NCI-H2196 (cell line): ENCODE measurements around the gene SP5.
"Not testable (repeated sequence)": the region's sequence is repeated elsewhere in the genome, so short reads cannot be mapped to it uniquely, and the experiment has no call there.

Experiments
- DNase-seq: peaks from one replicate; lab custom pipeline; 2025; ENCODE audit not compliant: unreplicated experiment; lab: John Stamatoyannopoulos, UW

Gene SP5

DNA sequence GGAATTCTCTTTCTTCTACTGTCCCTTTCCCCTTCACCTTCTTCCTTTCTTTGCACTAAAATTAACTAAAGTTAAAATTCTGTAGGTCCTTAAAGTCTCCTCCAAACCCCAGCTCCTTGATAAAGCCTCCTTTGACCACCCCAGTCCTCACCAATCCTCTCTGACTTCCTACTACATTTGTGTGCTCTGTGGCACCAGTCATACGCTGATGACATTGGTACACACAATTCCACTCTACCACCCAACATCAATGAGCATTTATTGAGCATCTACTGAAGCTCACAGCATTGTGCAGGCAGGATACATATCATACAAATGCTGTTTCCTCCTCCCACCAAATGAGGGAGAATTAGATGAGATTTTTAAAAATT lies 4.5 kb upstream of the SP5 start:
- DNase-seq, result no peak

DNA sequence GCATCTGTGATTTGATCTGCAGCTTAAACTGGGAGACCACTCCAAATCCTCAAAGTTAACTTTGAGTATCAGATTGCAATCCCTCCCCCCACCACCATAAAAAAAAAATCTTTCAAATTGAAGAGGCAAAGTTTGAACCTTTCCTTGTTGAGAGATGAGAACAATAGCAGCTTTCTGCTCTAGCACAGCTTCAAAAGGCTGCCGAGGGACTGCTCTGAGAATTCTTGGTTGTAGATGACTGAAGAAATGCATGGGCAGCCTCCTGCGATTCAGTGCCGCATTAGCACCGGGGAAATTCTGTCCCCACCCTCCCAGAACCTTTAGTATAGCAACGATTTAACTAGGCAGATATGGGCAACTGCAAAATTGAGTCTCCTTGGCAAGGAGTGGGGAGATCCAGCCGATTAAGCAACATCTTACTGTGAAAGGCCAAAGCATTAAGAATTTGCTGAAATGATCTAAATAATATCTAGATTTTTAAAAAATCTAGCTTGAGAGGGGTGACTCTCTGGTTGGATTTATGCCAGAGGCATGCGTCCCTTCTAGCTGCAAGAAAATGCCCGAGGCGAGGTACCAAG lies 3.9 kb upstream of the SP5 start:
- DNase-seq, result no peak

DNA sequence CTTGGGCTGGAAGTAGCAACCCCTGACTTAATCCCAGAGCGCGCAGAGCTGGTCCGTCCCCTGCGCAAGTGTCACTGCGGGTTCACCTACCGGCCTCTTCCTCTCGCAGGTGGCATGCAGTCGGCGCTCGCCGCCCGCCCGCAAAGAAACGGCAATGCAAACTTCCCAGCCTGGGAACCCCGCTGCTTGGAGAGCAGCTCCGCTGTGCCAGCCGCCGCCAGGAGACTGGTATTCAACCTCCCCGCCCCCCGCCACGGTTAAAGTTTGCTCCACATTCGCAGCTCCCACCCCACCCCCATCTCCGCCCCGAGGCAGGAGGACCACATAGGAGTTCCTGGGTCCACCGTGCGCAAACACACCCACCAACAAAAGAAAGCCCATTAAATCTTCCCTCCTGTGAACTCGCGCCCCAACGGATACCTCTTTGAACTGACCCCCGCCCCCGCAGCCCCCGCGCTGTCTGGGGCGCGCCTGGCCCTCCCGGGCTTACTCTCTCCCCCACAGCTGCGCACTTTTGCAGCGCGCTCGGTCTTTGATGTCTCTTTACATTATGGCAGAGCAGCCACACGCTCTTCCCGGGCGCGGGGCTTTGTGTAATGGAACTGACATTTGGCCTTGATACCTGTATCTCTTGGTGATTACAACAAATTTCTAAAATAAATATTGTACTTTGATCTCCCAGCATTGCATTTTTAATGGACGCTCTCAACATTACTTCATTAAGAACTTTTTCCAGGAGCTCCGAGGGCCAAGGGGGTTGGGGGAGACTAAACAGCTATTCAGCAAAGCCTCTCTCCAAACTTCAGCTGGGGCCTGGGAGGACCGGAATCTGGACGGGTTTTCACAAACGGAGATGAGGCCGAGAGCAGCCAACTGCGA lies 3.1 kb upstream of the SP5 start:
- DNase-seq, result no peak

DNA sequence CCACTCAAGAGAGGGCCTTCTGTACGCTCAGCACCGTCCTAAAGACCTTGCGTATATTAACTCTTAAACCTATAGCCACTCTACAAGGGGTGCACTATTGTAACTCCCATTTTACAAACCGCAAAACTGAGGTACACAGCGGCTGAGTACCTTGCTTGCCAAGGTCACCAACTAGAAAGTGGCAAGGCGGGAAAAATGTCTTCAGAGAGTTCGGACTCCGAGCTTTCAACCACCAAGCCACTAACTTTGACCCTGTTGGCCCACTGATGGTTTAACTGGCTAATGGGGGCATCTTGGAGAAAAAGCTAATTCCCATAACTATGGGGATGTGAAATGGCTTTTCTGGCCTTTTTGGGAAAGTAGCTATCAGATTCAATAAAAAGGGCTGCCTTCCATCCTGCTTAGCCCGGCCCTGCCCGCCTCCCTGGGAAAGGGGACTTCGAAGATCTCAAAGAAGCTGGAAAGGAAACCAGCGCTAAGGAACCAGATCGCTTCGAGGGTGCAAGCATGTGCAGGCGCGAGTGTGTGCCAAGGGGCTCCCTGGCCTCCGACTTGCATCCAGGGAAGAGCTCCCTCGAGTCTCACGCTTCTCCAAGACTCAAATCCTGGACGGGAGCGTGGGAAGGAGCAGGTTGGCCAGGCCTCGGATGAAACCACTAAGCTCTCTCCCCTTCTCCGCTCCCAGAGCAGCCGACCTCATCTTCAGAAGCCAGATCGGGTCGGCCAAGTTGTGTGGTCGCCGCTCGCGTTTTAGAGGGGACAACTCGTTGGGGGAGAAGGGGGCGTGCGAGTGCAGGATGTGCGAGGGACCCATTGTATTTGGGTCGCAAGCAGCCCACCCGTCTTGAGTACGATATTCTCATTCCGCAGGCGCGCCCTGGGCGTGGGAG lies 2.2 kb upstream of the SP5 start:
- DNase-seq, result no peak

DNA sequence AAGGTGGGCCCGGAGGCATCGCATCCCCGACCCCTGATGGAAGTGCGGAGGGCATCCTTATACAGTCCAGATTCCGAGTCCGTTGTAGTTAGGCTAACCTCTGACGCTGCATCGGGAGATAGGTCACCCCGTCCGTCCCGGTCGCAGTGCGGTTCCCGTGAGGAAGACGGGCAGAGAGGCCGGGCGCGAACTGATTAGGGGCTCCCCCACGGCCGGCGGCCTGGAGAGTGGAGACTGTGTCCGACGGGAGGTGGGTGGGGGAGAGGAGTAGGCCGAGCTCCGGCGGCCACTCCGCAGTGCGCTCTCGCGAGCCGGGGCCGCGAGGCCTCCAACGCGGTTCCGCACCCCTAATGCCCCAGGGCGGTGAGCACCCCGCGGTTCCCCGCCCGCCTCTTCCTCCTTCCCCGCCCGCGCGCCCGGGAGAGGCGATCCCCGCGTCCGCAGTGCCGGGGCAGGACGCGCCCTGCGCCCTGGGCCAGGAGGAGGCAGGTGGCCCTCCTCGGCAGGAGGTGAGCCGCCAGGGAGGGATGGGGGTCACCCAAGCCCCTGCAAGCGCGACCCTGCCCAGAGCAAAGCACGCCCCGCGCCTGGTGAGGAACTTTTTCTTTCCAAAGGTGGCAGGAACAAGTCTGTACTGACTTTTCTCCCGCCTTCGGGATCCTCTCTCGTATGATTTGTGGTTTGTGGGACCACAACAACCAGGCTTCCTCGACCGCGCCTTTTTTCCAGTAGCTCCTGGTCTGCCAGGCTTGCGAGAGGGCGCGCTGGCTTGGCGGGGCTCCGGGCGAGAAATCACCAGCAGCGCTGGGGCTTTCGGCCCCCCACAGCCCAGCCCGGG lies 1.4 kb upstream of the SP5 start:
- no peak for DNase-seq

DNA sequence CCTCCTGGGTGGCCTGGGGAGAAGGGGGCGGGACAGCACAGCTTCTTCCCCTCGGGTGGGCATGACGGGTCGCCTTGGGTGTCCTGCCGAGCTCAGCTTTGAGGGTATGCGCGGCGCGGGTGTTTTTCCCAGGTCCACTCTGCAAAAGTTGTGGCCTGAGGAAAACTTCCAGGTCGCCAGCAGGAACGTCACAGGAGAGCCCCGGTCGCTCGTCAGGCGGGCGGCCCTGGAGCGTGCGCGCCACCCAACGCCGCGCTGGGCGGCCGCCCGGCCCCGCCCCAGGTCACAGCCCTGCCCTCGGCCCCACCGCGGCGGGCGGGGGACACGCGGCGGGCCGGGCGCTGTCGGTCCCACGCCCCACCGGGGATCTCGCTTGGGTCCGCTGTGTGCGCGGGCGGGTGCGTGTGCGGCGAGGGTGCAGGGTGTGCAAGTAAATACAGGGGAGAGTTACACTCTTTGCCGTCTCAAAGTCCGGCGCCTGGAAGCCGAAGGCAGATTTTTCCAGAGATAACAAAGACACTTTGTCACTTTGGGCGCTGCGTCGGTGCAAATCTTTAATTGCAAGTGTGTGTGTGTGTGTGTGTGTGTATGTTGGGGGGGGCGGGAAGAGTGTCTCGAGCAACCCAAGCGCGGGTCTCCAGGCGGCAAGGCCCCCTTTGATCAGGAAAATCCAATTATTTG lies 616 bp upstream of the SP5 start:
- peak; percentile 61 for DNase-seq

DNA sequence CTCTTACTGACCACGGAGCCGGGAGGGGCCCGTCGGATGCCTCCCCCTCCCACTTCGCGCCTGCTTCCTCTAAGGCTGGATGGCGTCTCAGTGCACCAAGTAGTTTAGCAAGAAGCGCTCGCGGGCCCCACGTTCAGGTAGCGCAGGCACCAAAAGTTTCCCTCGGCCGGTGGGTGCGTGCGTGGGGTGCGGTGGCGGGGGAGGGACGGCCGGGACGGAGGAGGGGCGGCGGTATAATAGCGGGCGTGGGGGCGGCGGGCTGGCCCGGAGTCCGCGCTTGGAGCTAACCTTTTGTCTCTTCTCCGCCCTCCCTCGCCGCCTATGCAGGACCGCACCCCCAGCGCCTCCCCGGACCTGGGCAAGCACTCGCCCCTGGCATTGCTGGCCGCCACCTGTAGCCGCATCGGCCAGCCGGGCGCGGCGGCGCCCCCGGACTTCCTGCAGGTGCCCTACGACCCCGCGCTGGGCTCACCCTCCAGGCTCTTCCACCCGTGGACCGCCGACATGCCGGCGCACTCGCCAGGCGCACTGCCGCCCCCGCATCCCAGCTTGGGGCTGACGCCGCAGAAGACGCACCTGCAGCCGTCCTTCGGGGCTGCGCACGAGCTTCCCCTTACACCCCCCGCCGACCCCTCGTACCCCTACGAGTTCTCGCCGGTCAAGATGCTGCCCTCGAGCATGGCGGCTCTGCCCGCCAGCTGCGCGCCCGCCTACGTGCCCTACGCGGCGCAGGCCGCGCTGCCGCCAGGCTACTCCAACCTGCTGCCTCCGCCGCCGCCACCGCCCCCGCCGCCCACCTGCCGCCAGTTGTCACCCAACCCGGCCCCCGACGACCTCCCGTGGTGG lies 1.0 kb downstream of the SP5 start:
- DNase-seq, result no peak

DNA sequence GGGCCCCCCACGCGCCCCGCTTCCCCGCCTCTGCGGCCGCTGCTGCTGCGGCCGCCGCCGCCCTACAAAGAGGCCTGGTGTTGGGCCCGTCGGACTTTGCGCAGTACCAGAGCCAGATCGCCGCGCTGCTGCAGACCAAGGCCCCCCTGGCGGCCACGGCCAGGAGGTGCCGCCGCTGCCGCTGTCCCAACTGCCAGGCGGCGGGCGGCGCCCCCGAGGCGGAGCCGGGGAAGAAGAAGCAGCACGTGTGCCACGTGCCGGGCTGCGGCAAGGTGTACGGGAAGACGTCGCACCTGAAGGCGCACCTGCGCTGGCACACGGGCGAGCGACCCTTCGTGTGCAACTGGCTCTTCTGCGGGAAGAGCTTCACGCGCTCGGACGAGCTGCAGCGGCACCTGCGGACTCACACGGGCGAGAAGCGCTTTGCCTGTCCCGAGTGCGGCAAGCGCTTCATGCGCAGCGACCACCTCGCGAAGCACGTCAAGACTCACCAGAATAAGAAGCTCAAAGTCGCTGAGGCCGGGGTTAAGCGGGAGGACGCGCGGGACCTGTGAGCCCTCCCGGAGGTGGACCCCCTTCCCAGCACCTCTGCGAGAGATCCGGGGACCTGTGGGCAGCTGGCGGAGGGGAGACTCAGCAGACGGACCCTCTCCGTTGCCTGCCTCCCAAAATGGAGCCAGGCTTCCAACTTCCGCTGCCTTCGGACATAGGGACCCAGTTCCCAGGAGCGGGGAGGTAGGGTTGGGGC lies 1.9 kb downstream of the SP5 start:
- DNase-seq, result no peak

DNA sequence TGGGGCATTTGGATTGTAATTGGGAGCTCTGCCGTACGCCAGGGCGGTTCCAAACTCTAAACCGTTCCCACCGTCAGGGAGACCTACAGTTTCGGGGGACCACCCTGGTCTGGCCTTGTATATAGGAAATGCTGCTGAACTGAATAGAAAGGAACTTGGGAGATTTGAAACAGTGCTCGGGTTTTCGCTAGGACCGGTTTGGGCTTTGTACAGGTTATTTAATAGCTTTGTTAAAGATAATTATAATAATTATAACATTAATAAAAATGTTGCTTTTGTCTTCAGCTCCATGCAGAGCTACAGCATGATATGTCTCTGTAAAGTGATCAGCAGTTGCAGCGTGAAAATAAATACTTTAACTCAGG lies 2.4 kb downstream of the SP5 start:
- DNase-seq, result no peak

DNA sequence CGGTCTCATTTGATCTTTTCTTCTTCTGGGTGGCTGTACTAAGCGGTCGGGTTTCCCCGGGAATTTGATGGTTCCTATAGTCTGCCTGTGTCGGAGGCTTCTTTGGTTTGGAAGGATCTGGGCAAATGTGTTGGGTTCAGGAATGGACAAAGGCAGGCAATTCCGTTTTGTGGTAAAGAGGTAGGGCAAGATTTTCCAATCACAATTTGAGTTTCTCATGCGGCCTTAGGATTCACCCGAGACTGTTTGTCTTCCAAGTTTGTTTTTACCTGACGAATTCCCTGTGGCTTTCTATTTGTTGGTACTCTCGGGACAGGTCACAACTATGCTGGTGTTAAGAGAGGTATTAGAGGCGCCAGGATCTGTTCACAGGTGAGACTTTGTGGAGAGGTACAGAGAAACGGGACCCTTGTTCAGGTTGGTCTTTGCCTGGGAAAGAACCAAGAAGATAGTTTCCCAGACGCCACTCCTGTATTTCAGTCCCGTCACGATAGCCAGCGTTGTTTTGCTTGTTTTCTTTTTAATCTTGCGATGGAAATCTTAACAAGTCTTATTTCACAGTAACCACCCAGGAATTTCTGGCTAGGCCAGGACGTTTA lies 3.0 kb downstream of the SP5 start:
- DNase-seq, result no peak

DNA sequence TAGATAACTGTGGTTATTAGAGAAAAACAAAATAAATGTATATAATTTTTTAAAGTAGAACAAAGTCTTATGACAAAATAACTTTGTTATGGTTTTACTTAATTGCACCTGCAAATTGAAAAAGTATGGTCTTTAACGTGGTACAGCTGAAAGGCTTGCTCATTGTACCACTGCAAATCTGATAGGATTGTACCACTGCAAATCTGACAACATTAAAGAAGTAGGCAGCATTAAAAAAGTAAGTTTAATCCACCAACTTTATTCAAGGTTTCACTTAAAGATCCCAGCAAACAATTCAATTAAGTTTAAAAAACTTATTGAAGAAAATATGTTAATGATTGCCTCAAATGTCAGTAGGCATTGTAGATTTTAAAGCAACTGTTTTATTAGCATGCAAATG lies 4.7 kb downstream of the SP5 start:
- no peak for DNase-seq

DNA sequence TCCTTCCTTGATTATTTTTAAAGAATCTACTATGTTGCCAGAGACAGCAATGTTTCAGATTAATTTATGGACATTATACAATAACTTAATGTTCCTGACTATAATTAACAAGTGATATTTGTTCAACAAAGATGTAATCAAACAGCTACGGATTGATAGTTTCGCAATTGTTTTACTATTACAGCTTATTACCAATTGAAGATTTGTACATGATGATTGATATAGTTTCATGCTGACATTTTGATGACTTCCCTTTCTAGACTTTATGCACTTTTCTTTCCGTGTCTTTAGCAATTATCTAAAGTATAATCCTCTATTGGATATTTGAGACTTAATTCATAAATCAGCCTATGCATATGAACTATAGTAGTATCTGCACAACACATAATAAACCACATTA lies 6.5 kb downstream of the SP5 start:
- no peak for DNase-seq

DNA sequence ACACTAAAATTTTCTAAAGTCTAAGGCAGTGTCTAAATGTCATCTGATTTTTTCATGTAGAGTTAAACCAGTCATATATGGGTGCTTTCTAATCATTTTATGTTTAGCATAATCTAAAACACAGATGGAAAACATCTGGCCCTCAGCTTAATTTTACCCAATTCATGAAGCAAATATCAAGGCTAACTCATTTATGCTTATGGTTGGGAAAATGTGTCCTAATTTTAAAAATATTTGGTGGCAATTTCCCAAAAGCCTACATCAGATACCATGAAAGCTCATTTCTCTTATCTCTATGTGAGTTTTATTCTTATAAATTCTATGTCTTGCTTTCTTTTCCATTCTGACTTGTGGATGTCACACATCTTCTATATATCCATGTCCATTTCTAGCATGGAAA lies 7.2 kb downstream of the SP5 start:
- DNase-seq, result no peak

DNA sequence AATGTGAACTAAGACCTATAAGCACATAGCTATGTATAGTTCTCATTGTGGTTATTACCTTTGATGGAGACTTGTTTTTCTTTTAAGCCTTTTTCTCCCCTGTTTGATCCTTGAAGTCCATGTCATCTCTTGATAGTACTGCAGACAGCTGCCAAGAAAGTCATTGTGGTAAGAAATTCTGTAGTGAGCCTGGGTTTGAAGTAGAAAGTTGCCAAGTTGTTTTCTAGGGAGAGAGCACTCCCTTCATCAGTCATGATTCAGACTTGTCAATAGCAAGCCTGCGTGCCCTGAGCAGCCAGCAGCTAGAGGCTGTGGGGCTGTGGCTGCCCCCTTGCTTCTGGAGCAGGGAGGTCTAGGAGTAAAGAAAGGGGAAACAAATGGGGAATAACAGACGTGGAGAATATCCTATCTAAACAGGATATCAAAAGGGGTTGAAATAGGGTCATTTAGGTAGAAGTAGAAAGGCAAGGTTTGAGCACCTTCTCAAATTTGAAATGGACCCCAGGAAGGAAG lies 8.4 kb downstream of the SP5 start:
- no peak for DNase-seq

DNA sequence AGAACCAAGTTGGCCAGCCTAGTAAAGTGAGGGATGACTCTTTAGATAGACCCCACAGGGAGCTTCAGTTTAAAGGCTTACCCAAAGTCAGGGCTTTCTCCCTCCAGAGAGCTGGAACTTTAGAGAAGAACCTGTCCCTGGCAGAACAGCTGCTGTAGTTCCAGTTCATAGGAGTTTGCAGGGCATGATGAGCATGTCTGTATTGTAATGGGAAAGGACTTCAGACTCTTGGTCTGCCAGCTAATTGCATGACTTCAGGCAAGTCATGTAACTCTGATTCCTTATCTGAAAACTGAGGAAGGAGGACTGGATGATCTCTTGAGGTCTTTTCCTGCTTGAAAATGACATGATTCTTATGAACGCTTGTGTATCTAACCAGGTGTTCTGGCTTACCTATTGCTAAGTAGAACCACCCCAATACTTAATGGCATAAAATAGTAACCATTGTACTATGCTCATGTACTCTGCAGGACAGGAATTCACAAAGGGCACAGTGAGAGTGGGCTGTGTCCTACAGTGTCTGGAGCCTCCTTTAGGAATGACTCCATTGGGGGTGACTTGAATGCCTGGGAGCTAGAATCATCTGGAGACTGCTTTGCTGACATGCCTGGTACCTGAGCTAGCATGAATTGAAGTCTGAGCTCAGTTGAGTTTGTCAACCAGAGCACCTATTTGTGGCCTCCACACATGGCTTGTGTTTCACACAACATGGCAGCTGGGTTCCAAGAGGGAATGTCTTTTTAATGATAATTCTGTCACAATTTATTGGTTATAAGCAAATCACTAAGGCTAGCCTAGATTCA lies 18.9 kb downstream of the SP5 start:
- DNase-seq, result no peak

DNA sequence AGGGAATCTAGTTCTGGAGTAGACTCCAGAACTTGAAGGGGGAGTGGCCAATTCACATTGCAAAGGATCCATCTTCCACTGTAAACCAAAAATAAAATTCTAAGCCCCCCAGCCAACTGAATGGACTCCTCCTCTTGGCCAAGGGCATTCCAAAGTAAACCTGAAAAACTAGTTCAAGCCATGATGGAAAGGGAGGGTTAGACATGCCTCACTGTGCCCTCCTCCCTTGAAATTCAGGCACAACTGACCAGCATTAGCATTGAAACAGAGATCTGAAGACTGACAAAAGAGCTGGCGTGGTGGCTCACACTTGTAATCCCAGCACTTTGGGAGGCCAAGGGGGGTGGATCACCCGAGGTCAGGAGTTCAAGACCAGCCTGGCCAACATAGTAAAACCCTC lies 19.5 kb downstream of the SP5 start:
- not testable (repeated sequence) for DNase-seq

DNA sequence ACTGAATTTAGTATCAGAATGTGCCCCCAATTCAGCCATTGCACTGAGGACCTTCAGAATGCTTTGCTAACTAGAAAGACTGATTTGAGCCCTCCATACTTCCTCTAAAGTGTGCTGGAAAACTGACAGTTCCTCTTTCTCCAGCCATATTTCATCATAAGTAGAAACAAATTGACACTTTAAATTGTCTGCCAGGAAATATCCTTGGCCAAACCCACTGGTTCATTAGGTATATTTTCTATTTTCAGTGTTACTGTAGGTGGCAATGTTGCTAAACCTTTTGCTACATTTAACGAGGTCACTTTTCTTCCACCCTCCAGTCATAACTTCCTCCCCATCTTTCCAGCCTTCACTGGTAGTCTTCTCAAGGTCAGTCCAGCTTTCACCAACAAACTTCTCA lies 21.5 kb downstream of the SP5 start:
- no peak for DNase-seq
